AG04449 (cell line): ENCODE results near the gene PDE3A.

Experiments used
- CTCF ChIA-PET: fragments of 350-600 bp; formaldehyde crosslinking; extraction: SDS; loops from one replicate; lab custom pipeline; 2021; ENCODE audit warnings: antibody characterized with exemption; lab: Yijun Ruan, JAX
- POLR2A ChIA-PET: fragments of 400-600, 350-600 bp; formaldehyde crosslinking; extraction: SDS; loops from one replicate; lab custom pipeline; 2020; ENCODE audit warnings: antibody characterized with exemption, inconsistent platforms; lab: Yijun Ruan, JAX
- DNase-seq: peaks from one replicate; pipeline ENCODE4 v3.0.0-alpha.2; 2010; ENCODE audit warnings: low read depth, low spot score
- H3K4me3 ChIP-seq: 2 replicates; pipeline ENCODE4 v1.5.1; 2011; ENCODE audit warnings: low read depth, mild to moderate bottlenecking, control low read depth, low read length
- TF ChIP-seq, protein P1 (sequence below): IDR thresholded peaks from one replicate; pipeline ENCODE4 v1.5.1; 2011; ENCODE audit warnings: mild to moderate bottlenecking, moderate library complexity, low read length, control low read depth, inconsistent platforms; ENCODE audit not compliant: insufficient read depth; ENCODE audit errors: missing control alignments

The PDE3A gene

DNA sequence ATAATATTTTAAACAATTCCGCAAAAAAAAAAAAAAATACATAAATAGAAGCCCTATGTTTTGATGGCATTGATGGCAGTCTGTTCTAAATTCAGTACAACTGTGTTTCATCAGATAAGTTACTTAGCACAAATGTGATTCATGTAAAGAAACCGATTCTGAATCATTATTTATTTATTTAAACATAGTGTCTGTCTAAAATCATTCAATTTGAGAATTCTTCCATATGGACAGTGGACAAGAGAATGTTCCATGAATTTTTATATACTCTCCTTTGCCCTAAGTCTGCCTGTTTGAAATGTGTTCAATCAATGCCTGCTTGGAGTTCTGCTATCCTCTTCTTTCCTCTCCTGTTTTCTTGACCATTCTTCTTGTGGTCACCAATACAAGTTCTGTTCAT is 126.5 kb downstream of the PDE3A start:
- TF ChIP-seq, protein P1, sequence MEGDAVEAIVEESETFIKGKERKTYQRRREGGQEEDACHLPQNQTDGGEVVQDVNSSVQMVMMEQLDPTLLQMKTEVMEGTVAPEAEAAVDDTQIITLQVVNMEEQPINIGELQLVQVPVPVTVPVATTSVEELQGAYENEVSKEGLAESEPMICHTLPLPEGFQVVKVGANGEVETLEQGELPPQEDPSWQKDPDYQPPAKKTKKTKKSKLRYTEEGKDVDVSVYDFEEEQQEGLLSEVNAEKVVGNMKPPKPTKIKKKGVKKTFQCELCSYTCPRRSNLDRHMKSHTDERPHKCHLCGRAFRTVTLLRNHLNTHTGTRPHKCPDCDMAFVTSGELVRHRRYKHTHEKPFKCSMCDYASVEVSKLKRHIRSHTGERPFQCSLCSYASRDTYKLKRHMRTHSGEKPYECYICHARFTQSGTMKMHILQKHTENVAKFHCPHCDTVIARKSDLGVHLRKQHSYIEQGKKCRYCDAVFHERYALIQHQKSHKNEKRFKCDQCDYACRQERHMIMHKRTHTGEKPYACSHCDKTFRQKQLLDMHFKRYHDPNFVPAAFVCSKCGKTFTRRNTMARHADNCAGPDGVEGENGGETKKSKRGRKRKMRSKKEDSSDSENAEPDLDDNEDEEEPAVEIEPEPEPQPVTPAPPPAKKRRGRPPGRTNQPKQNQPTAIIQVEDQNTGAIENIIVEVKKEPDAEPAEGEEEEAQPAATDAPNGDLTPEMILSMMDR = no peak
- DNase-seq = no peak
- H3K4me3 ChIP-seq = no peak overlapping the region
- ChIA-PET POLR2A (no interaction called here), CTCF (interaction anchor here (1.5 kb wide), 1 partner anchor 32 kb away, joined by 4 read pairs; no protein-coding TSS in a partner anchor)

DNA sequence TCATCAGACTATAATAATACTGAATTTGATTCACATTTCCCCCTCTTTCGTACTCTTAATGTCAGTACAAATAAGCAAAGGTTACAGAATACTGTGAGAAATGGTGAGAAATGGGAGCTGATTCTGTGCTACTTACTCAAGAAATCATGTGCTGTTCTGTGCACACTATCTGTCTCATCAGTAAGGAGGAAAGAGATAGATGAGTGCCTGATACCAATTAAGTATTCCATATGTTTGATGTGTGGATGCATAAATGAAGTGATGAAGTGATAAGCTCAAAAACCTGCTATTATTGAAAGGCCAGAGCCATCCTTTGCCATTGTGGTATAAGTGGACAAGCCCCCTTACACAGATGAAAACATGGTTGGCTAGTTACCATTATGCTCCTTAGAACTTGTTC is 127.7 kb downstream of the PDE3A start:
- no peak for DNase-seq
- ChIA-PET CTCF (interaction anchor here (1.1 to 1.7 kb wide), 4 partner anchors 9 to 54 kb away, joined by 3 to 5 read pairs (median 4); no protein-coding TSS in a partner anchor), POLR2A (no interaction called here)
- TF ChIP-seq, protein P1 = no peak
- H3K4me3 ChIP-seq = no peak overlapping the region

DNA sequence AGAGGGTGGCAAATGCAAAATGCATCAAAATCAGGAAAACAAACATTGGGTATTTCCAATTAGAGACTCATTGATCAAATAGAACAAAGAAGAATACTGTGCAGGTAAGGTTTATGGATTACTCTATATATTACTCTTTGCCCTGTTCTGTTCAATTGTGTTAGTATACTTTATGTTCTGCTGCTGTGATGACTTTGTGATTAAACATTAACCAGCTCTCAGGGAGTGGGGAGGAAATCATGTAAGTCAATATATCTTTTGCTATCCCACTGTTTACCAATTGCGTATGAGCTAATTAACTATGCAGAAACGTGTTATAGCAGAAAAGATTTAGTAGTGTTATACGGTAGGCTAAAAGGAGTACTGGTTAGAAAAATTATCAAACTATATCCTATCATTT is 129.4 kb downstream of the PDE3A start:
- POLR2A ChIA-PET = no interaction called here
- CTCF ChIA-PET = no interaction called here
- H3K4me3 ChIP-seq = no peak overlapping the region
- TF ChIP-seq, protein P1 = no peak
- DNase-seq = no peak

DNA sequence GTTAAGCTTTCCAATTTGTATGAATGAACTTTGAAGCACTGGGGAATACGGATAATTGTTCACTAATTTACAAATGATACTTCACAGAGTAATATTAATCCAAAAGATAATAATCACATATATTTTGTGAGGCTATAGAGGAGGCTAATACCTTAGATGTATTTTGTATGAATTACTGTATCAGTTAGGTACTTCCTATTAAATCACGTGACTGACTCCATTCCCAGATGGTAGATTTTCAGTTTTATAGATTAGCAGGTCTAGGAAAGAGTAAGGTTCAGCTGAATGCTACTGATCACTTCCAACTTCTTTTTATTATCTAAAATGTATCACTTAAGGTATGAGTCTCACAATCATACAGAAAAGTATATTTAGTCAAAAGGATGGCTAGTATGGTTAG is 133.6 kb downstream of the PDE3A start:
- H3K4me3 ChIP-seq = no peak overlapping the region
- no peak for DNase-seq
- ChIA-PET POLR2A (no interaction called here), CTCF (no interaction called here)
- TF ChIP-seq, protein P1 = no peak

DNA sequence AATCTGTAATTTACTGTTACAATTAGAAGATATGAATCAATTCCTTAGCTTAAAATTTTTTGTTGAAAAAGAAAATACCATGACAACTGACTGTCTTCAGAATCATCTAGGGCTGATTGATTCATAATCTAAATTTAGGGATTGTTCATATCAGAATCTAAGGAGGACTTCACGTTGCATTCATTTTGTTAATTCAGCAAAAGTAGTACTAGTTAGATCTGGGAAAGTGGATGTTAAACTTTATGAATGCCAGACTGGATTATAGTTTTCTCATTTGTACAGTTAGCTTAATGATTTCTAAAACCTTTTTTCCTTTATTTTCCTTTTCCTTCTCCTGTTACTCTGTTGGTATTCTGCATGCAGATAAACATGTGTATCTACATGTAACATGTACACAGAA is 135.5 kb downstream of the PDE3A start:
- TF ChIP-seq, protein P1 = no peak
- no peak overlapping the region for H3K4me3 ChIP-seq
- DNase-seq = no peak
- CTCF ChIA-PET = interaction anchor here (0.7 to 1.3 kb wide), 3 partner anchors 46 to 542 kb away, joined by 3 read pairs; no protein-coding TSS in a partner anchor
- POLR2A ChIA-PET = no interaction called here

DNA sequence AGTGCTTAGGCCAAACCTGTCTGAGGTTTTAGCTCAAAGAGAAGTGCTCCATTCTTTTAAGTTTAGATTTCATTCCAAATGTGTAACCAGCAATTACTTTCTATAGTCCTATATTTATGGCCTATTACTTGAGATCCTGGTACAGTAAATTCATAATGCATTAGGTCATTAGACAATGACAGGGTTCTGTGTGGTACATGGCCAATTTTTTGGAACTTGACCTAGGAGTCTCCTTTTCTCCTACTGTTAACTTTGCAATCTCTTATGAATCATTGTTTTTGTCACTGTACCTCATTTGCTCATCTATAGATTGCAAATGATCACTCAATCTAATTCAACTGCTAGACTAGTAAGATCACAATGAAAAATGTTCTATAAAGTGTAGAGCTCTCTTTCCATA is 136.7 kb downstream of the PDE3A start:
- H3K4me3 ChIP-seq = no peak overlapping the region
- ChIA-PET POLR2A (interaction anchor here (0.6 kb wide), 1 partner anchor 14 kb away, joined by 5 read pairs; no protein-coding TSS in a partner anchor), CTCF (interaction anchor here (0.9 to 1.5 kb wide), 5 partner anchors 9 to 45 kb away, joined by 3 to 5 read pairs (median 3); no protein-coding TSS in a partner anchor)
- no peak for DNase-seq
- TF ChIP-seq, protein P1 = no peak
